Testis (tissue), 3 donors: ENCODE results near the gene PDGFRA. TPM values are rescaled to one million over a fixed set of nuclear protein-coding genes. Genes with fewer than 3 reads are reported as not detected.

Source experiments
- DNase-seq: peaks from one replicate; pipeline ENCODE4 v3.0.0-alpha.2; 2019
- H3K27ac ChIP-seq, 2 donors: fragments of 200-600 bp; sonication (generic); one replicate each; pipeline ENCODE4 v1.5.1; 2019
- H3K27me3 ChIP-seq: fragments of 200-600 bp; sonication (generic); one replicate; pipeline ENCODE4 v1.5.1; 2019
- H3K36me3 ChIP-seq: fragments of 200-600 bp; sonication (generic); one replicate; pipeline ENCODE4 v1.5.1; 2017; ENCODE audit warnings: low read depth; ENCODE audit errors: missing control alignments
- H3K4me1 ChIP-seq: fragments of 200-600 bp; sonication (generic); one replicate; pipeline ENCODE4 v1.5.1; 2019
- H3K4me3 ChIP-seq, 2 donors: fragments of 200-600 bp; sonication (generic); one replicate each; pipeline ENCODE4 v1.5.1; 2017 to 2019
- H3K9me3 ChIP-seq: fragments of 200-600 bp; sonication (generic); one replicate; pipeline ENCODE4 v1.5.1; 2017
- POLR2A ChIP-seq: fragments of 450-650 bp; IDR thresholded peaks from one replicate; pipeline ENCODE4 v1.6.1; 2017; ENCODE audit warnings: antibody characterized with exemption, mild to moderate bottlenecking, moderate library complexity
- WGBS, 2 donors: methylation state at CpG; one replicate each; pipeline ENCODE4 v1.1.5; 2018; 5-methylcytosine and 5-hydroxymethylcytosine counted together
- intact Hi-C: fragments of 100-400 bp; cut with DNase I; formaldehyde crosslinking; loops from one replicate; pipeline ENCODE4 v1.15.1; 2023; ENCODE audit warnings: low total_unique reads
- polyA plus RNA-seq: library from polyadenylated mRNA; stranded (reverse); fragments of 350-450 nt; fragmentation: Illumina TruSeq; extraction: RNeasy Lipid Tissue Mini Kit (QIAGEN cat#74804); gene quantifications from one replicate; pipeline ENCODE4 v1.2.3, GENCODE V29; 2014; ENCODE audit warnings: low read depth, low replicate concordance; ENCODE audit not compliant: insufficient read depth
- total RNA-seq, 2 donors: library from RNA; depleted of rRNA; stranded (reverse); fragments of >200 nt; gene quantifications; one replicate each; pipeline ENCODE4 v1.2.3, GENCODE V29; 2016
- TF ChIP-seq, protein P1 (sequence below), 3 experiments: fragments of 450-650 bp in 2 of 3; fragments of 200-600 bp in 1 of 3; sonication (generic) in 1 of 3; IDR thresholded peaks; one replicate each; pipeline ENCODE4 v1.5.1; 2016 to 2019; ENCODE audit warnings: antibody characterized with exemption in 3 of 3, mild to moderate bottlenecking in 2 of 3, moderate library complexity in 1 of 3

Gene PDGFRA
- total and polyA plus RNA-seq, 3 donors from 2014 or later, result 26.2 to 86.1 (median 46.5) TPM

- 4 to 6% methylated on average over 8 of the region's 8 CpGs for WGBS, 2 donors
- intact Hi-C loops, result loop anchor here (5.0 to 10.0 kb wide), 2 partner anchors 324 to 1226 kb away; no protein-coding TSS in a partner anchor
- Histone ChIP-seq H3K9me3 (no peaks in the 10 kb centered on the region), H3K4me3 (peak overlapping the region; percentile 77 to 81), H3K4me1 (peaks cover 26% of the 10 kb centered on the region), H3K27ac (peak overlapping the region; percentile 29 to 78), H3K27me3 (no peaks in the 10 kb centered on the region), H3K36me3 (no peaks in the 10 kb centered on the region)
- no peak for DNase-seq
- TF ChIP-seq, protein P1, sequence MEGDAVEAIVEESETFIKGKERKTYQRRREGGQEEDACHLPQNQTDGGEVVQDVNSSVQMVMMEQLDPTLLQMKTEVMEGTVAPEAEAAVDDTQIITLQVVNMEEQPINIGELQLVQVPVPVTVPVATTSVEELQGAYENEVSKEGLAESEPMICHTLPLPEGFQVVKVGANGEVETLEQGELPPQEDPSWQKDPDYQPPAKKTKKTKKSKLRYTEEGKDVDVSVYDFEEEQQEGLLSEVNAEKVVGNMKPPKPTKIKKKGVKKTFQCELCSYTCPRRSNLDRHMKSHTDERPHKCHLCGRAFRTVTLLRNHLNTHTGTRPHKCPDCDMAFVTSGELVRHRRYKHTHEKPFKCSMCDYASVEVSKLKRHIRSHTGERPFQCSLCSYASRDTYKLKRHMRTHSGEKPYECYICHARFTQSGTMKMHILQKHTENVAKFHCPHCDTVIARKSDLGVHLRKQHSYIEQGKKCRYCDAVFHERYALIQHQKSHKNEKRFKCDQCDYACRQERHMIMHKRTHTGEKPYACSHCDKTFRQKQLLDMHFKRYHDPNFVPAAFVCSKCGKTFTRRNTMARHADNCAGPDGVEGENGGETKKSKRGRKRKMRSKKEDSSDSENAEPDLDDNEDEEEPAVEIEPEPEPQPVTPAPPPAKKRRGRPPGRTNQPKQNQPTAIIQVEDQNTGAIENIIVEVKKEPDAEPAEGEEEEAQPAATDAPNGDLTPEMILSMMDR (IDR thresholded peaks at IDR 0.05), result no peak
- no peak for TF ChIP-seq POLR2A
Measured at GRCh38 chr4:54228546-54228945, 547 bp upstream of the PDGFRA start.

DNA sequence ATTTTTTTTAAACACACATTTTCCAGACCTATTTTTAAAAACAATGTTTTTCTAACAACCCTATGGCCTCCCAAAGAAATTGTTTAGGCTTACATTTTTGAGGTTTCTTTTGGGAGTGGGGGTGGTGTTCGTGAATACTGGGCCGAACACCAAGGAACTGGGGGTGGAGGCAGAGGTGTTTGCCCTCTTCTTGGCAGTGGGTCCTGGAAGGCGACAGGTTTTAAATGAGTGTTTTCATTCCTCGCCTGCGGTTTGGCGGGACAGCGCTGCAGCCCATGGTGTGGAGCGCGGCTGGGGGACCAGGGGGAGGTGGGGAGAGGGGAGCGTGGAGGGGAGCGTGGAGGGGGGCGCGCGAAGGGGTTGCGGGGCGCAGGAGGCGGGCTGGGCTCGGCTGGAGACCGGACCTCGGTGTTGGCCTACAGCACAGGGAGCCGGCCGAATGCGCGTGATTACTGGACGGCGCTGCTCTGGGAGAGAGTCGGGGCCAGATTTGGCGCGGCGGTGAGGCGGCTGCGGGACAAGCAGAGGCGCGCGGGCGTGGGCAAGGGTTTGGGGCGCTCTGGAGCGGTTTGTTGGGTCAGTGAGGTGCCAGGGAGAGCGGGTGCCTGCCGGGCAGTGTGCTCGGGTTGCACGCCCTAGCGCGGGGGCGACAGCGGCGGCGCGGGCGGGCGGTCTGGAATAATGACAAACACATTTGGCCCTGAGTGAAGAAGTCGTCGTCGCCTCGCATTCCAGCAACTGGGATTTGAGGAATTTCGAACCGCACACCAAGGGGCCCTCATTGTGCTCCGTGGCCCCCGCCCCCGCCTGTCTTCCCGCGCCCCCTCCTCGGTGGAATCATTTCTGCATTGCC is 764 bp downstream of the PDGFRA start:
- WGBS, 2 donors, result 2% methylated on average over 36 to 55 of the region's 63 CpGs
- H3K27me3 ChIP-seq, result no peaks in the 10 kb centered on the region
- H3K4me3 ChIP-seq, result peak overlapping the region; percentile 77 to 81
- no peaks in the 10 kb centered on the region for H3K9me3 ChIP-seq
- peak overlapping the region; percentile 84 to 88 for H3K27ac ChIP-seq
- DNase-seq, result no peak
- intact Hi-C loops, result loop anchor here (5.0 to 10.0 kb wide), 3 partner anchors 325 to 1228 kb away; partner anchors contain the start of gene SCFD2
- H3K36me3 ChIP-seq, result no peaks in the 10 kb centered on the region
- peaks cover 24% of the 10 kb centered on the region for H3K4me1 ChIP-seq
- no peak for TF ChIP-seq POLR2A
- TF ChIP-seq, protein P1 (IDR thresholded peaks at IDR 0.05), result peak in 1 of 3 experiments; percentile 10

DNA sequence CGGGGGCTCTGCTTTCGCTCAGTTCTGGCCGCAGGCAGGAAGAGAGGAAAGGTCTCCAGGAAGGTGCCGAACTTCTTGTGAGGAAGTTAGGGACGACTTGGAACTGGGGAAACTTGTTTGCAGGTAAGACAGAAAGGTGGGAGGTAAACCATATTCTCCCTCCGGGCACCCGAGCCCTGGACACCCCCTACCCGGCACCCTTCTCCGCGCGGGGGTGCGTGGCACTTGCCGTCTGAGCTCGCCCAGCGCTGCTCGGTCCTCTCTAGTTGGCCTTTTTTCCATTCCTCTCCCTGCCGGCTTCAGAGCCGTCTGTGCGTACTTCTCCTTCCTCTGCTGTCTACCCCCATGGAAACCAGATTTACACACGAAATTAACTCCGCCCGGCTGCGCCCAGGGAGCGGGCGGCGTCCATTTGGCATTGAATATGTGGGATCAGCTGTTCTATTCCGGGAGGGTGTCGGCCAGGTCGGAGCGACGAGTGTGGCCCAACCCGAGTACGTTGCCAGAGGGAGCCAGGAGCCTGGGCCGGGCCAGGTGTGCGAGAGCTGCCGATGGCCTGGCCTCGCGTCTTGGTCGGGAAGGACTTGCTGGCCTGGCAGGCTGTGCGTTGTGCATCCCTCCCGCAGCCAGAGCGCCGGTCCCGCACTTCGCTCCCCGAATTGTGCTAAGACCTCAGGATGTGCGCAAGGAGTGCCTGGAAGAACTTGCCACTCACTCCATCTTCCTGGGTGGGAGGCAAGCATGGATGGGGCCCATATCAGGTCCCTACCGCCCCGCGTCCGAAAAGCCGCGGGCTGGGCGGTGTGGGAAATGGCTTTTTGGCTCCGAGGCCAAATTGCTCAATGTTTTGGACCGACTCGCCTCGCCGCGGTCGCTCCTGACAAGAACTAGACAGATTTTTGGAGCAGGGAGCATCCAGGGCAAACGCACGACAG is 1.7 kb downstream of the PDGFRA start:
- Histone ChIP-seq H3K4me1 (peaks cover 16% of the 10 kb centered on the region), H3K9me3 (no peaks in the 10 kb centered on the region), H3K27me3 (no peaks in the 10 kb centered on the region), H3K4me3 (peak overlapping the region; percentile 77 to 81), H3K27ac (peak overlapping the region; percentile 84 to 88), H3K36me3 (no peaks in the 10 kb centered on the region)
- 1 to 3% methylated on average over 33 to 60 of the region's 63 CpGs for WGBS, 2 donors
- peak; percentile 23 for DNase-seq
- TF ChIP-seq, protein P1 (IDR thresholded peaks at IDR 0.05), result no peak
- TF ChIP-seq POLR2A, result no peak
- intact Hi-C loops, result loop anchor here (5.0 kb wide), 1 partner anchor 863 kb away; the partner anchor contains the start of gene SCFD2

DNA sequence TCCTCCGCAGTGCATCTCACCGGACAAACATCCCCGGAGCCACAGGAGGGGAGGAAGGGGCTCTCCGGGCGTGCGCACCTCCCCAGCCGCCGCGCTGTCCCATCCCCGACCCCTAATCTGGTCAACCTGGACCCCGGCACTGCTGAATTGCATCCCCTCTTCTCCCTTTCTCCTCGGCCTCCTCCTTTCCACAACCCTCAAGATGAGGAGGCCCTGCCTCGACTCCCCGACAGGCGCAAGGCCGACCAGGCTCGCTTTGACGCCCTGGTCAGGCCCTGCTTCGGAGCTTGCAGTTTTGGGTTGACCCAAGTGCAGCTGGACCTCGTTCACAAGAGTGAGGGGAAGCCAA is 2.3 kb downstream of the PDGFRA start:
- Histone ChIP-seq H3K9me3 (no peaks in the 10 kb centered on the region), H3K36me3 (no peaks in the 10 kb centered on the region), H3K4me1 (peaks cover 16% of the 10 kb centered on the region), H3K27ac (peak overlapping the region; percentile 84 to 88), H3K27me3 (no peaks in the 10 kb centered on the region), H3K4me3 (peak overlapping the region; percentile 77 to 81)
- WGBS, 2 donors, result 5 to 7% methylated on average over 17 to 20 of the region's 20 CpGs
- no peak for DNase-seq
- no peak for TF ChIP-seq POLR2A
- TF ChIP-seq, protein P1 (IDR thresholded peaks at IDR 0.05), result no peak
- intact Hi-C loops, result loop anchor here (5.0 kb wide), 1 partner anchor 864 kb away; the partner anchor contains the start of gene SCFD2
